GM18505 (cell line): ENCODE measurements around the gene YPEL1.
"Not testable (repeated sequence)": the region's sequence is repeated elsewhere in the genome, so short reads cannot be mapped to it uniquely, and the experiment has no call there.

Experiments
- ATAC-seq: cut with Tn5 transposase; IDR thresholded peaks from one replicate; pipeline ENCODE4 v1.9.1; 2021; ENCODE audit not compliant: unreplicated experiment
- POLR2A ChIP-seq: IDR thresholded peaks from 4 replicates; pipeline ENCODE4 v1.6.1; 2011; ENCODE audit warnings: borderline replicate concordance; ENCODE audit not compliant: insufficient read depth, insufficient read length; ENCODE audit errors: extremely low read depth

Gene YPEL1

DNA sequence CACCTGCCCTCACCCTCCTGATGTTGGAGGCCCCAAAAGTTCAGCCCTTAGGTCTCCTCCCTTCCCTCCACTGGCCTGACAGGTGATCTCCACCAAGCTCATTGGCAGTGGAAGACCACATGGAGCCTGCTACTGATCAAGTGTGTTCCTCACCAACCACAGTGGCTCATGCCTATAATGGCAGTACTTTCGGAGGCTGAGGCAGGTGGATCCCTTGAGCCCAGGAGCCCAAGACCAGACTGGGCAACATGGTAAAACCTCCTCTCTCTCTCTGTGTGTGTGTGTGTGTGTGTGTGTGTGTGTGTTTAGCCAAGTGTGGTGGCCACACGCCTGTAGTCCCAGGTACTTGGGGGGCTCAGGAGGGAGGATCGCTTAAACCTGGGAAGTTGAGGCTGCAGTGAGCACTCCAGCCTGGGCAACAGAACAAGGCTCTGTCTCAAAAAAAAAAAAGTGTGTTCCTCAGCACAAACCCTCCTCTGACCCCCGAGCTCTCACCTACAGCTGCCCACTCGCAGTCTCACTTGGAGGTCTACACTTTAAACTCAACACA lies 4.3 kb upstream of the YPEL1 start:
- no peak for ATAC-seq

DNA sequence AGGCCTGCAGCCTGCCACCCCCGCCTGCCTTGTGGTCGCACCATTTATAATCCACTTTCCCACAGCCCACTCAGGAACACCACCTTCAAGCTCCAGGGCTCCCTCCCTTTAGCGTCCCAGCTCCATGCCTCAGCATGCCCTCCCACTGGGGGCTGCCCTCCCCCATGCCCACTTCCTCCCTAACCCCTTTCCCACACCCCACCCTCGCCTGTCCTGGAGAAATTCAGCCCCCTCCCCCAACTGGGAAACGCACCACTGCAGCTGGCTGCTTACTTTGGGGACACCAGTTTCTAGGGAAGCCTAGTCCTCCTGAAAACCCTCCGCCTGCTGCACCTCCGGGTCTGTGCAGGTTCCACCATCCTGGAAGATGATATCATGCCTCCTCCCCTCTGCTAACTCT lies 3.4 kb upstream of the YPEL1 start:
- TF ChIP-seq POLR2A = no peak
- no peak for ATAC-seq

More for the DNA sequence above, 4.3 kb upstream of the YPEL1 start:
- no peak for TF ChIP-seq POLR2A

DNA sequence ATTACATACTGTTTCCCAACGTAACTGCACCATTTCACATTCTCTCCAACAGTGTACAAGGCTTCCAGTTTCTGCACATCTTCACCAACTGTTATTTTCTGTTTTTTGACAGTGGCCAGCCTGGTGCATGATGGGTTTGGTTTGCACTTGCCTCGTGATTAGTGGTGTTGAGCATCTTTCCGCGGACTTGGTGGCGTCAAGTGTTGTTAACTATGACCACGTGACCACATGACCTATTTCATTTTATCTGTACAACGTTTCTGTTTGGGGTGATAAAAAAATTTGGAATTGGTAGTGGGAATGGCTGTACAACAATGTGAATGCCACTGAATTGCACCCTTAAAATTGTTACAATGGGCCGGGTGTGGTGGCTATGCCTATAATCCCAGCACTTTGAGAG lies 2.5 kb upstream of the YPEL1 start:
- no peak for ATAC-seq
- TF ChIP-seq POLR2A = no peak

DNA sequence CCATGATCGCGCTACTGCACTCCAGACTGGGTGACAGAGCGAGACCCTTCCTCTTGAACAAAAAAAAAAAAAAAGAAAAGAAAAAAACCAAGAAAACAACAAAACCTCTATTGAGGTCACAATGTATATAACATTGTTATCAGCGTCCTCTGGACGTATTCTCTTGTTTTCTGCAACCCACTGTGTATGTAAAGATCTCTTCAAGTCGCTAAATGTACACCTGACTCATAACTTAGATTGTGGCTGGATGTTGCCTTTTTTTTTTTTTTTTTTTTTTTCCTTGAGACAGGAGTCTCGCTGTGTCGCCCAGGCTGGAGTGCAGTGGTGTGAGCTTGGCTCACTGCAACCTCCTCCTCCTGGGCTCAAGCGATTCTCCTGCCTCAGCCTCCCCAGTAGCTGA lies 1.4 kb upstream of the YPEL1 start:
- no peak for ATAC-seq
- no peak for TF ChIP-seq POLR2A

DNA sequence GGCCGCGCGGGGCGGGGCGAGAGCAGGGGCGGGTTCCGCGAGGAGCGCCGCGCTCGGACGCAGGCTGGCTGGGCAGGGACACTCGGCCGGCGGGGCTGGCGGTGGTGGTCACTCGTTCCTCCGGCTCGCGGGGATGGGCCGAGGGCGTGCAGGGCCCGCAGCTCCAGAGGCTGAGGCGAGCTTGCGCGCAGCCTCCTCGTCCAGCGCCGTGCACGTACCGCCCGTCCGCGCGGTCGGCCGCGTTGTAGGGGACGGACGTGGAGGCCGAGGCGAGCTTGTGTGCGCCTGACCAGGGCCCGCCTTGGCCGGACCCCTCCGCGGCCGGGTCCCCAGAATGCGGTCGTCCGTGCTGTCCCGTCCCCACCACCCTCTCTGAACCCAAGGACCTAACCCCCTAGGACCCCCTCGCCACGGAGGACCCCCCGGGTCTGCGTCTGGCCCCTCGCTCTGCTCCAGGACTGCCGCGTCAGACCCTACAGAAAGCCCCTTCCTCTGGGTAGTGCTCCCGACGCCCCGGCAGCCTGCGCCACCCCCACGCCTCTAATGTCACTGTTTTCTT lies 569 bp upstream of the YPEL1 start:
- ATAC-seq = no peak
- TF ChIP-seq POLR2A = no peak

DNA sequence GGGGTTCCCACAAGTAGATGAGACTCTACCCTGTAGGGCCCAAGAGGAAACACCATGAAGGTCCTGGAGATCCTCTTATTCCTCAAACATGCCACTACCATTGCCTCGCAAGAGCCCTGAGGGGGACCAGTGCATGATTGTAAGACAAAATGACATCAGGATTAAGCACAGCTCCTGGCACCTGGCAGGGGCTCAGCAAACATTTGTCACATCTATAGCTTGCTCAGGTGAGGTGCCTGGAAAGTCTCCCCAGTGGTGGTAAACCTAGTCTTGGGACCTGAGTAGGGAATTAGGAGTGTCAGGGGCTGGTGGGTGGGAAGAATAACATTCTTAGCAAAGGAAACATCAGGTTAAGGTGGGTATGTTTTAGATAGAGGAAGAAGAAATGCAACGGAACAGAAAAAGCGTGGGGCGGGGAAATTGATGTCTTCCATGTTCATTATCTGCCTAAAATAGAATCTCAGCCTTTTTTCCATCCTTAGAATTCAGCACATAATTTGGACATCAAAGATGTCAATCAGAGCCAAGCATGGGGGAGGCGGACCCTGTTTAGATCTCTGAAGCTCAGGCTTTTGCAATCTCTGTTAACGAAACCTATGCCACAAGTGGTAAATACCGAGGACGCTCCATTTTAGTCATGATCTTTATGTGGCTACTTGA lies 924 bp downstream of the YPEL1 start:
- no peak for TF ChIP-seq POLR2A
- ATAC-seq = no peak

DNA sequence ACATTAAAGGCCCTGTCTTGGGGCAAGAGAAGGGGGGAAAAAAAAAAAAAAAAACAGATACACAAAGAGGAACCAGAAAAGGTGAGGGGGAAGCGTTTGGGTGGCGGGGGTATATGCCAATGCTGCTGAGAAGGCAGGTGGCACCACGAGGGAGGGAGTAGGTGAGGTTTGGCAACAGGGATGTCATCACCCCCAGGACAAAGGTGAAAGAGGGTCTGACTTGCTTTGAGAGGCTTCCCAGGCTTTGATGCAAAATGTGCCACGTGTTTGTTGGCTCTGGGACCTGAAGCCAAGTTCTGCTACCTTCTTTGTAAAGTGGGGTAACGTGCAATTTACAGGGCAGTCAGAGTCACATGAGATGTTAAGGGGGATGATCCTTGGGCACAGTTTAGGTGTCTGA lies 4.1 kb downstream of the YPEL1 start:
- no peak for ATAC-seq
- no peak for TF ChIP-seq POLR2A

GRCh38 chr22:21730535-21731308 lies 4.9 kb downstream of the YPEL1 start:
- ATAC-seq = no peak
- TF ChIP-seq POLR2A = no peak

- not testable (repeated sequence) for ATAC-seq
These were observed 6.4 kb downstream of the YPEL1 start for GRCh38 chr22:21729184-21729583.

DNA sequence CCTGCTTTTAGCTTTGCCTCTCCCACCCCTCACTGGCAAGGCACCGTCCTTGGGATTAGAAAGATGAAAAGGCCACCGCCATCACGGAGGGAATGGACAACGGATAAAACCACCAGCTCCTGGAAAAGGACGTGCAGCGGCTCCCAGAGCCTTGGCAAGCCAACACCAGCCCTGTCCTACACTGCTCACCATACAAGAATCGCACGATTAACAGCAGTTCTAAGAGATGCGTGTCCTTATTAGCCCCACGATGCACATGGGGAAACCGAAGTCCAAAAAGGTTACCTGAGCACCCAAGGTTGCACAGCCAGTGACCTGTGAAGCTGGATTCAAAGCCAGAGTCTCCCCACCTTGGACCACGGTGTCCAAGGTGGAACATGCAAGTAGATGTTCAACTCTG lies 7.3 kb downstream of the YPEL1 start:
- no peak for TF ChIP-seq POLR2A
- ATAC-seq = no peak

DNA sequence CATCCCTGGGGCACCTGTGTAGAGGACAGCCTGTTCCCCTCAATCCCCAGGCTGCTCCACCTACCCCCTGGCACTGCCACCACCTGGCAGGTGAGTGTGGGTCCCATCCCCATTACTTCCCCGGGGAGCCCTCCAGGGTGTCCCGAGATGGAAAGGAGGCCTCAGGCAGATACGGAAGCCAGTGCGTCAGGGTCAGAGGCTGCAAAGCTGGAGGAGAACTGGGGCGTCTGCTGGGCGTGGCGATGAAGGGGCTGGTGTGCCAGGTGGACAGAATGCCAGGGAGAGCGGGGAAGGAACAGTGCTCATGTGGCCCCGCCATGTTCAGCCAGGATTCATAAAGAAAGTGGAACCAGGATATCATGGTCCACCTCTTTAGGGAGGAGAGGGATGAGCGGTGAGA lies 7.8 kb downstream of the YPEL1 start:
- no peak for TF ChIP-seq POLR2A

DNA sequence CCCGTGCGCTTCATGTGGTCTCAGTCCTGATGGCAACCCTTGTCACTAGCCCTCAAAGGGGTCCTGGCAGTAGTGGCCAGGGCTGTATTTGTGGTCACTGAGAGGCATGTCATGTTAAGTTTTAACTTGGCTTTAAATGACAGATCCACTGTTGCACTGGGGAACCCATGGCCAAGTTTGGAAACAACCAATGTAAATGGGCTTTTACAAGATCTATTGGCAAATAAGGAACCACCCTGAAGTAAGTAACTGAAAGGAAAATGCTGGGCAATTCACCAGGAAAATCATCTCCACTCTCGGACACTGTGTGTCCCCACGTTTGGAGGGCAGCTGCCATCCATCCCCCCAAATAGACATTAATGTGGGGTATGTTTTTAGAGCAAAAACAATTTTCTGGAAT lies 8.4 kb downstream of the YPEL1 start:
- no peak for TF ChIP-seq POLR2A
- ATAC-seq = no peak

More for the DNA sequence above, 7.8 kb downstream of the YPEL1 start:
- no peak for ATAC-seq

GRCh38 chr22:21726650-21727049 lies 8.9 kb downstream of the YPEL1 start:
- ATAC-seq = no peak
- no peak for TF ChIP-seq POLR2A
